Midbrain (tissue), 1 donor: ENCODE measurements around the gene TAS2R1.

ENCODE experiments used
- DNase-seq: peaks from one replicate; lab custom pipeline; 2025; lab: John Stamatoyannopoulos, UW

Gene TAS2R1

GRCh38 chr5:9630251-9630650 lies at the start of gene TAS2R1:
Gene TAS2R1, minus strand, starts transcription at chr5:9630351. Its CDS starts 319 bp downstream, at chr5:9630032.
- no peak for DNase-seq

GRCh38 chr5:9670371-9670770 lies 40.2 kb upstream of the TAS2R1 start:
- DNase-seq = no peak

GRCh38 chr5:9667906-9668305 lies 37.8 kb upstream of the TAS2R1 start:
- DNase-seq = no peak

- DNase-seq = no peak
Observed at GRCh38 chr5:9663891-9664290, 33.7 kb upstream of the TAS2R1 start.

- no peak for DNase-seq
Observed at GRCh38 chr5:9661316-9662015, 31.3 kb upstream of the TAS2R1 start.

GRCh38 chr5:9658706-9659105 lies 28.6 kb upstream of the TAS2R1 start:
- DNase-seq = no peak

- DNase-seq = no peak
Observed at GRCh38 chr5:9657819-9658218, 27.7 kb upstream of the TAS2R1 start.

GRCh38 chr5:9655641-9656040 lies 25.5 kb upstream of the TAS2R1 start:
- no peak for DNase-seq

GRCh38 chr5:9654886-9655285 lies 24.7 kb upstream of the TAS2R1 start:
- no peak for DNase-seq

GRCh38 chr5:9653811-9654210 lies 23.7 kb upstream of the TAS2R1 start:
- DNase-seq = no peak

GRCh38 chr5:9653061-9653460 lies 22.9 kb upstream of the TAS2R1 start:
- no peak for DNase-seq

GRCh38 chr5:9652295-9652694 lies 22.1 kb upstream of the TAS2R1 start:
- no peak for DNase-seq

GRCh38 chr5:9646843-9647242 lies 16.7 kb upstream of the TAS2R1 start:
- DNase-seq = no peak

GRCh38 chr5:9644630-9645029 lies 14.5 kb upstream of the TAS2R1 start:
- no peak for DNase-seq

GRCh38 chr5:9642621-9643020 lies 12.5 kb upstream of the TAS2R1 start:
- DNase-seq = no peak

- DNase-seq = no peak
Observed at GRCh38 chr5:9641806-9642355, 11.7 kb upstream of the TAS2R1 start.

GRCh38 chr5:9632495-9632894 lies 2.3 kb upstream of the TAS2R1 start:
- DNase-seq = no peak

GRCh38 chr5:9627541-9627940 lies 2.6 kb downstream of the TAS2R1 start:
- DNase-seq = no peak

- no peak for DNase-seq
Observed at GRCh38 chr5:9626955-9627354, 3.2 kb downstream of the TAS2R1 start.

GRCh38 chr5:9625731-9626130 lies 4.4 kb downstream of the TAS2R1 start:
- DNase-seq = no peak

- DNase-seq = no peak
Observed at GRCh38 chr5:9625286-9625685, 4.9 kb downstream of the TAS2R1 start.

GRCh38 chr5:9624196-9624947 lies 5.8 kb downstream of the TAS2R1 start:
- no peak for DNase-seq

GRCh38 chr5:9623661-9624060 lies 6.5 kb downstream of the TAS2R1 start:
- no peak for DNase-seq
